SH-SY5Y (cell line): ENCODE data around the gene MKI67.

Experiments used
- GATA2 ChIP-seq: IDR thresholded peaks from 2 replicates; pipeline ENCODE4 v1.6.1; 2011; ENCODE audit warnings: mild to moderate bottlenecking, low read depth, low read length
- GATA3 ChIP-seq: IDR thresholded peaks from 2 replicates; pipeline ENCODE4 v1.6.1; 2011; ENCODE audit warnings: low read depth, mild to moderate bottlenecking, low read length, moderate library complexity

MKI67 gene

GRCh38 chr10:128062881-128063563, 63.2 kb downstream of the MKI67 start:
- TF ChIP-seq GATA2 (no peak), GATA3 (no peak)

- TF ChIP-seq GATA2 (no peak; the same call in 1 of the 2 replicates), GATA3 (no peak)
Observed at GRCh38 chr10:128062331-128062880, 63.8 kb downstream of the MKI67 start.

- no peak for TF ChIP-seq GATA2
- TF ChIP-seq GATA3, result no peak
Observed at GRCh38 chr10:128061306-128062300, 64.6 kb downstream of the MKI67 start.

- TF ChIP-seq GATA3 (no peak), GATA2 (no peak)
Observed at GRCh38 chr10:128060341-128061250, 65.6 kb downstream of the MKI67 start.

- TF ChIP-seq GATA2, result no peak
- no peak for TF ChIP-seq GATA3
Observed at GRCh38 chr10:128059982-128060293, 66.3 kb downstream of the MKI67 start.

GRCh38 chr10:128059266-128059981, 66.8 kb downstream of the MKI67 start:
- TF ChIP-seq GATA2 (no peak), GATA3 (no peak)

- no peak for TF ChIP-seq GATA2
- TF ChIP-seq GATA3, result no peak
Observed at GRCh38 chr10:128058750-128059134, 67.5 kb downstream of the MKI67 start.

GRCh38 chr10:128058106-128058749, 68.0 kb downstream of the MKI67 start:
- TF ChIP-seq GATA3, result no peak
- TF ChIP-seq GATA2, result no peak

GRCh38 chr10:128056303-128057050, 69.7 kb downstream of the MKI67 start:
- TF ChIP-seq GATA3 (no peak), GATA2 (no peak)

- no peak for TF ChIP-seq GATA3
- TF ChIP-seq GATA2, result no peak
Observed at GRCh38 chr10:128055061-128055868, 71.0 kb downstream of the MKI67 start.

GRCh38 chr10:128054163-128054970, 71.9 kb downstream of the MKI67 start:
- TF ChIP-seq GATA2 (no peak), GATA3 (no peak)
